ENCODE data around the gene CCDC190.
A peak's percentile ranks its signal among the peaks of the same experiment; 100 is the strongest.

Gene CCDC190

GRCh38 chr1:162901243-162901642, 40.3 kb upstream of the CCDC190 start:
- H3K27me3 Mint-ChIP-seq (ENCODE audit: low read depth, poor library complexity): no peaks in the 10 kb centered on the region
- no peaks in the 10 kb centered on the region for H3K9me3 Mint-ChIP-seq
- H3K4me3 Mint-ChIP-seq: no peak overlapping the region
- TF ChIP-seq CTCF (IDR thresholded peaks at IDR 0.05): no peak
- no peaks in the 10 kb centered on the region for H3K36me3 Mint-ChIP-seq (ENCODE audit: low read depth)
- peak overlapping the region; percentile 18 for H3K27ac Mint-ChIP-seq
- no peak for DNase-seq
- peaks cover 29% of the 10 kb centered on the region for H3K4me1 Mint-ChIP-seq

- Mint-ChIP-seq H3K36me3 (ENCODE audit: low read depth) (no peaks in the 10 kb centered on the region), H3K9me3 (no peaks in the 10 kb centered on the region), H3K4me1 (peaks cover 17% of the 10 kb centered on the region), H3K4me3 (no peak overlapping the region), H3K27ac (no peak overlapping the region), H3K27me3 (ENCODE audit: low read depth, poor library complexity) (no peaks in the 10 kb centered on the region)
- TF ChIP-seq CTCF (IDR thresholded peaks at IDR 0.05): no peak
- no peak for DNase-seq
Measured at GRCh38 chr1:162899422-162900146, 38.6 kb upstream of the CCDC190 start.

GRCh38 chr1:162893612-162893908, 32.6 kb upstream of the CCDC190 start:
- H3K27me3 Mint-ChIP-seq (ENCODE audit: low read depth, poor library complexity): no peaks in the 10 kb centered on the region
- H3K4me1 Mint-ChIP-seq: peaks cover 37% of the 10 kb centered on the region
- no peaks in the 10 kb centered on the region for H3K9me3 Mint-ChIP-seq
- H3K36me3 Mint-ChIP-seq (ENCODE audit: low read depth): no peaks in the 10 kb centered on the region
- no peak for TF ChIP-seq CTCF (IDR thresholded peaks at IDR 0.05)
- no peak overlapping the region for H3K4me3 Mint-ChIP-seq
- DNase-seq: no peak
- H3K27ac Mint-ChIP-seq: no peak overlapping the region

GRCh38 chr1:162892906-162893611, 32.1 kb upstream of the CCDC190 start:
- no peak for TF ChIP-seq CTCF (IDR thresholded peaks at IDR 0.05)
- H3K27ac Mint-ChIP-seq: peak overlapping the region; percentile 57
- no peaks in the 10 kb centered on the region for H3K27me3 Mint-ChIP-seq (ENCODE audit: low read depth, poor library complexity)
- no peak for DNase-seq
- no peak overlapping the region for H3K4me3 Mint-ChIP-seq
- H3K36me3 Mint-ChIP-seq (ENCODE audit: low read depth): no peaks in the 10 kb centered on the region
- H3K9me3 Mint-ChIP-seq: no peaks in the 10 kb centered on the region
- peaks cover 37% of the 10 kb centered on the region for H3K4me1 Mint-ChIP-seq

GRCh38 chr1:162889989-162890388, 29.0 kb upstream of the CCDC190 start:
- no peaks in the 10 kb centered on the region for H3K27me3 Mint-ChIP-seq (ENCODE audit: low read depth, poor library complexity)
- H3K9me3 Mint-ChIP-seq: no peaks in the 10 kb centered on the region
- peaks cover 49% of the 10 kb centered on the region for H3K4me1 Mint-ChIP-seq
- H3K36me3 Mint-ChIP-seq (ENCODE audit: low read depth): no peaks in the 10 kb centered on the region
- H3K27ac Mint-ChIP-seq: no peak overlapping the region
- no peak overlapping the region for H3K4me3 Mint-ChIP-seq
- TF ChIP-seq CTCF (IDR thresholded peaks at IDR 0.05): no peak
- no peak for DNase-seq

- DNase-seq: no peak
- no peaks in the 10 kb centered on the region for H3K36me3 Mint-ChIP-seq (ENCODE audit: low read depth)
- peaks cover 27% of the 10 kb centered on the region for H3K4me1 Mint-ChIP-seq
- no peak overlapping the region for H3K27ac Mint-ChIP-seq
- H3K4me3 Mint-ChIP-seq: no peak overlapping the region
- TF ChIP-seq CTCF (IDR thresholded peaks at IDR 0.05): no peak
- no peaks in the 10 kb centered on the region for H3K9me3 Mint-ChIP-seq
- no peaks in the 10 kb centered on the region for H3K27me3 Mint-ChIP-seq (ENCODE audit: low read depth, poor library complexity)
Measured at GRCh38 chr1:162886705-162887104, 25.7 kb upstream of the CCDC190 start.
